ENCODE data around the gene MTARC1. TPM values are rescaled to one million over a fixed set of nuclear protein-coding genes. Genes with fewer than 3 reads are reported as not detected.

MTARC1 gene
- total and polyA plus RNA-seq, 2 of the 4 experiments (the other 2 are of a cell fraction) = 0.18 to 0.55 TPM

GRCh38 chr1:220815409-220815808 lies 28.7 kb downstream of the MTARC1 start:
- intact Hi-C loops (cut with micrococcal nuclease) = loop anchor here (5.0 to 10.0 kb wide), 3 partner anchors 149 to 909 kb away; no protein-coding TSS in a partner anchor
- H4K91ac ChIP-seq (ENCODE audit: insufficient read depth, low read depth, low read length) = no peak overlapping the region
- H3K14ac ChIP-seq (replicated peaks; ENCODE audit: low read depth, low read length) = no peak overlapping the region
- H3K36me3 ChIP-seq (ENCODE audit: control insufficient read depth, insufficient read depth, low read length) = no peaks in the 10 kb centered on the region
- H2AK5ac ChIP-seq (ENCODE audit: low read depth, low read length) = peak overlapping the region; percentile 1; the same call in 1 of the 2 replicates
- peaks cover 9% of the 10 kb centered on the region for H3K4me1 ChIP-seq (ENCODE audit: control insufficient read depth, insufficient read depth, low read length)
- in situ Hi-C loops (cut with MboI; ENCODE audit: low sequenced_read_pairs) = loop anchor here (10.0 kb wide), 1 partner anchor 619 kb away; no protein-coding TSS in a partner anchor
- H2BK20ac ChIP-seq (ENCODE audit: low read depth, low read length) = no peak overlapping the region
- H3K79me1 ChIP-seq (ENCODE audit: low read depth in 1 of 2, low read length in 2 of 2) = no peaks in the 10 kb centered on the region
- no peak overlapping the region for H4K8ac ChIP-seq (ENCODE audit: low read depth in 2 of 2, low read length in 2 of 2)
- no peak overlapping the region for H2BK15ac ChIP-seq (ENCODE audit: low read depth, low read length)
- no peak for ATAC-seq (ENCODE audit: low read depth)
- peaks cover 12% of the 10 kb centered on the region for H3K27me3 ChIP-seq (ENCODE audit: control insufficient read depth, insufficient read depth, low read length)
- H2BK5ac ChIP-seq (ENCODE audit: low read depth, low read length, poor library complexity, severe bottlenecking) = no peak overlapping the region
- no peak overlapping the region for H2AFZ ChIP-seq (replicated peaks; ENCODE audit: low read length, poor library complexity)
- H3K23ac ChIP-seq (ENCODE audit: low read depth, low read length) = no peak overlapping the region
- TF ChIP-seq RAD21 (IDR thresholded peaks at IDR 0.05; ENCODE audit: low read length) = no peak
- no peak for TF ChIP-seq MXI1 (IDR thresholded peaks at IDR 0.05; ENCODE audit: borderline replicate concordance, low read depth, low read length)
- TF ChIP-seq RCOR1 (IDR thresholded peaks at IDR 0.05; ENCODE audit: insufficient replicate concordance, low read length) = no peak
- no peak for TF ChIP-seq MAFK (IDR thresholded peaks at IDR 0.05; ENCODE audit: low read depth, low read length)
- no peak for TF ChIP-seq SMC3 (IDR thresholded peaks at IDR 0.05; ENCODE audit: low read depth, low read length)
- TF ChIP-seq USF2 (IDR thresholded peaks at IDR 0.05; ENCODE audit: low read depth, low read length) = no peak
- no peak for TF ChIP-seq ELK1 (IDR thresholded peaks at IDR 0.05; ENCODE audit: borderline replicate concordance, low read depth, low read length)
- no peak for TF ChIP-seq RFX5 (IDR thresholded peaks at IDR 0.05; ENCODE audit: low read depth, low read length)
- no peak for TF ChIP-seq BHLHE40 (IDR thresholded peaks at IDR 0.05; ENCODE audit: low read depth, low read length)
- TF ChIP-seq CEBPB (IDR thresholded peaks at IDR 0.05; ENCODE audit: low read depth, low read length) = no peak
- TF ChIP-seq NFE2L2 (IDR thresholded peaks at IDR 0.05; ENCODE audit: low read depth, low read length) = no peak
- TF ChIP-seq FOS (IDR thresholded peaks at IDR 0.05; ENCODE audit: low read depth, low read length) = no peak
- TF ChIP-seq MAZ (IDR thresholded peaks at IDR 0.05; ENCODE audit: borderline replicate concordance, low read depth, low read length) = no peak
- no peak for TF ChIP-seq CHD1 (IDR thresholded peaks at IDR 0.05; ENCODE audit: low read depth, low read length)
- TF ChIP-seq CTCF (conservative IDR thresholded peaks at IDR 0.05; ENCODE audit: low read depth, low read length) = no peak
- TF ChIP-seq POLR2A (IDR thresholded peaks at IDR 0.05; ENCODE audit: low read depth, low read length) = no peak
- BruUV-seq (replicated peaks) = no TSS peak
- WGBS, 2 experiments (ENCODE audit: extremely low coverage in 2 of 2, insufficient read length in 1 of 2) = no CpG with 5 or more reads among the region's 2 CpGs
- no peak overlapping the region for H3K4me3 ChIP-seq (ENCODE audit: insufficient read depth, low read depth, low read length)
- H2AK9ac ChIP-seq (replicated peaks; ENCODE audit: low read depth, low read length, poor library complexity) = no peak overlapping the region
- no peak overlapping the region for H4K5ac ChIP-seq (ENCODE audit: low read depth, low read length)
- DNase-seq = no peak
- no peak overlapping the region for H3K4me2 ChIP-seq (ENCODE audit: low read depth, low read length)
- no peak overlapping the region for H3K56ac ChIP-seq (ENCODE audit: extremely low read depth, insufficient read depth, low read length)
- H3K4ac ChIP-seq (ENCODE audit: low read depth, low read length) = no peak overlapping the region
- H3K9ac ChIP-seq (ENCODE audit: low read depth, low read length) = no peak overlapping the region
- CTCF ChIA-PET = no interaction called here
- no peak overlapping the region; the same call in 1 of the 2 replicates for H3K18ac ChIP-seq (ENCODE audit: low read depth, low read length)
- peaks cover 6% of the 10 kb centered on the region for H3K9me1 ChIP-seq (ENCODE audit: insufficient read depth, low read length)
- H3K27ac ChIP-seq (ENCODE audit: insufficient read depth, low read length) = no peak overlapping the region
- H2BK120ac ChIP-seq (ENCODE audit: low read depth, low read length) = no peak overlapping the region
- H4K20me1 ChIP-seq (ENCODE audit: insufficient read depth, low read length) = no peaks in the 10 kb centered on the region
- dilution Hi-C loops (cut with HindIII; ENCODE audit: low sequenced_read_pairs, unreplicated experiment) = no loop called here
- POLR2A ChIA-PET (ENCODE audit: unreplicated experiment) = no interaction called here
- peaks cover 2% of the 10 kb centered on the region; the same call in 1 of the 2 replicates for H3K9me3 ChIP-seq (ENCODE audit: control insufficient read depth, insufficient read depth, low read length)

All from IMR-90 (cell line).